IMR-90 (cell line): ENCODE data around the gene DEK.

Experiments used
- BHLHE40 ChIP-seq: fragments of 150-350 bp; IDR thresholded peaks from 2 replicates; pipeline ENCODE4 v1.6.1; 2016; ENCODE audit warnings: mild to moderate bottlenecking, low read depth, low read length
- CHD1 ChIP-seq: IDR thresholded peaks from 2 replicates; pipeline ENCODE4 v1.6.1; 2012; ENCODE audit warnings: low read depth, low read length, improper control_type of control experiment
- MXI1 ChIP-seq: IDR thresholded peaks from 2 replicates; pipeline ENCODE4 v1.6.1; 2012; ENCODE audit warnings: low read depth, mild to moderate bottlenecking, low read length, moderate library complexity, borderline replicate concordance
- NFE2L2 ChIP-seq: fragments of 150-350 bp; IDR thresholded peaks from 2 replicates; pipeline ENCODE4 v1.6.1; 2016; ENCODE audit warnings: low read depth, mild to moderate bottlenecking, low read length
- POLR2A ChIP-seq: IDR thresholded peaks from 2 replicates; pipeline ENCODE4 v1.6.1; 2012; ENCODE audit warnings: mild to moderate bottlenecking, low read depth, low read length
- TF ChIP-seq, protein P1 (sequence below): conservative IDR thresholded peaks from 2 replicates; pipeline ENCODE4 v1.5.1; 2012; ENCODE audit warnings: mild to moderate bottlenecking, low read depth, low read length, improper control_type of control experiment
- TF ChIP-seq, protein P2 (sequence below): fragments of 150-350 bp; IDR thresholded peaks from 2 replicates; pipeline ENCODE4 v1.6.1; 2017; ENCODE audit warnings: mild to moderate bottlenecking, antibody characterized with exemption, low read length, low read depth

DNA sequence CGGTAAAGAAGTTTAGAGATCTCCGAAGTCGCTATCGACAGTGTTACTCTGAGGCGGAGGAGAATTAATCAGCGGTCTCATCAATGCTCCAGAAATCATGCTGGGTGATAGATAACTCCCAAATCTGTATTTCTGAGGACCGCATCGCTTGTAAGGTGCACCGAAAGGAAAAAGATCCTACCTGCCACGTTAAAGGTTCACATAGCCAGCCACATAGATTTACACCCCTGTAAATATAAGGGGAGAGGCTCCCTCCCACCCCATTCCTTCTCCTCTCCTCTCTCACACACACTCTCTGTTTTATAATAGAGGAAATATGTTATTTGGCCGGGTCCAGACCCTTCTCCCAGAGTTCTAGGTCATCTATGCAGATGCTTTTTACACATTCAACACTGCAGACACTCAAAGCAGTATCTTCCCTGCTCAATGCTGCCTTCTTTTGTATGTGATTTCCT lies 620 bp upstream of the DEK start:
- TF ChIP-seq, protein P1, sequence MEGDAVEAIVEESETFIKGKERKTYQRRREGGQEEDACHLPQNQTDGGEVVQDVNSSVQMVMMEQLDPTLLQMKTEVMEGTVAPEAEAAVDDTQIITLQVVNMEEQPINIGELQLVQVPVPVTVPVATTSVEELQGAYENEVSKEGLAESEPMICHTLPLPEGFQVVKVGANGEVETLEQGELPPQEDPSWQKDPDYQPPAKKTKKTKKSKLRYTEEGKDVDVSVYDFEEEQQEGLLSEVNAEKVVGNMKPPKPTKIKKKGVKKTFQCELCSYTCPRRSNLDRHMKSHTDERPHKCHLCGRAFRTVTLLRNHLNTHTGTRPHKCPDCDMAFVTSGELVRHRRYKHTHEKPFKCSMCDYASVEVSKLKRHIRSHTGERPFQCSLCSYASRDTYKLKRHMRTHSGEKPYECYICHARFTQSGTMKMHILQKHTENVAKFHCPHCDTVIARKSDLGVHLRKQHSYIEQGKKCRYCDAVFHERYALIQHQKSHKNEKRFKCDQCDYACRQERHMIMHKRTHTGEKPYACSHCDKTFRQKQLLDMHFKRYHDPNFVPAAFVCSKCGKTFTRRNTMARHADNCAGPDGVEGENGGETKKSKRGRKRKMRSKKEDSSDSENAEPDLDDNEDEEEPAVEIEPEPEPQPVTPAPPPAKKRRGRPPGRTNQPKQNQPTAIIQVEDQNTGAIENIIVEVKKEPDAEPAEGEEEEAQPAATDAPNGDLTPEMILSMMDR, result no peak
- TF ChIP-seq BHLHE40 (no peak), NFE2L2 (no peak), MXI1 (no peak), POLR2A (no peak), CHD1 (no peak)
- TF ChIP-seq, protein P2, sequence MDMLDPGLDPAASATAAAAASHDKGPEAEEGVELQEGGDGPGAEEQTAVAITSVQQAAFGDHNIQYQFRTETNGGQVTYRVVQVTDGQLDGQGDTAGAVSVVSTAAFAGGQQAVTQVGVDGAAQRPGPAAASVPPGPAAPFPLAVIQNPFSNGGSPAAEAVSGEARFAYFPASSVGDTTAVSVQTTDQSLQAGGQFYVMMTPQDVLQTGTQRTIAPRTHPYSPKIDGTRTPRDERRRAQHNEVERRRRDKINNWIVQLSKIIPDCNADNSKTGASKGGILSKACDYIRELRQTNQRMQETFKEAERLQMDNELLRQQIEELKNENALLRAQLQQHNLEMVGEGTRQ, result no peak
